Measurements from ENCODE around the gene RIPOR2.

- no peak for TF ChIP-seq CTCF (IDR thresholded peaks at IDR 0.05)
- no peak for TF ChIP-seq EP300 (IDR thresholded peaks at IDR 0.05)
- no peak for TF ChIP-seq POLR2A (IDR thresholded peaks at IDR 0.05)
Measured at GRCh38 chr6:24763578-24763977, 172.2 kb downstream of the RIPOR2 start.

Measured in tibial nerve (tissue), 4 donors.